Measurements from ENCODE around the gene CFAP54.

Gene CFAP54

GRCh38 chr12:96828169-96828789, 338.9 kb downstream of the CFAP54 start:
- DNase-seq, result no peak

DNA sequence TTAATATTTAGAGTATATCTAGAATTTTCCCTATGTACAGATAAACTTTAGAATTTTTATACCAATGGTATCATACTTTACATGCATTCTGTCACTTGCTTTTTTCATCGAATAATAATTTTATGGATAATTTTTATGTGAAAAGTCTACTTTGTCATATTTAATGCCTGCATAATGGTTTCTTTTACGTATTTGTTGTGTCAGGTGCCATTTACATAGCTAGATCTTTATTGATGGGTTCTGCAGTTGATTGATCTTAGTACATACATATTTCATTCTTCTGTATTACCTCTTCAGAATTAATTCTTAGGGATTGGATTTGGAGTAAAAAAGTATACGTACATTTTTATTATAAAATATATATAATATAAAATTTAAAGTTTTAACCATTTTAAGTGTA, 340.0 kb downstream of the CFAP54 start:
- DNase-seq, result no peak

GRCh38 chr12:96831346-96831745, 342.0 kb downstream of the CFAP54 start:
- DNase-seq, result no peak

DNA sequence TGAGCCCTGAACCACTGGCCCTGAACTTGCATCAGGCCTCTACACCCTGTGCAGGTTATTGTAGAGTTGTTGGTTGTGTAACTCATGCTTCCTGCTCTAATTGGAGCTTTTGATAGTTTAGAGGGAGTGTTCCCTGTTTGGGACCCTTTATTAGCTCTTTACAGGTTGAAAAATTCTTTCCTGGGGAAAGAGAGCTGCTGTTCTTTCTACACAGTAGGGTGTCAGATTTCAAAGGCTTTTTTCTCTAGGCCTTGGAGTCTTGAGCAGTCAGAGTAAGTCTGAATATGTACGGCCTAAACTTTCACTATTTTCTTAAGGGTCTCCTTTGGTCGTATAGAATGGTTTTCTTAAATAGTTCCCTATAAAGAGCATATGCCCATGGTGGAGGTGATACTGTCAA, 356.9 kb downstream of the CFAP54 start:
- DNase-seq, result no peak

GRCh38 chr12:96850676-96851075, 361.3 kb downstream of the CFAP54 start:
- no peak for DNase-seq

GRCh38 chr12:96858162-96858561, 368.8 kb downstream of the CFAP54 start:
- no peak for DNase-seq

- no peak for DNase-seq
These were observed 372.3 kb downstream of the CFAP54 start for GRCh38 chr12:96861656-96862055.

DNA sequence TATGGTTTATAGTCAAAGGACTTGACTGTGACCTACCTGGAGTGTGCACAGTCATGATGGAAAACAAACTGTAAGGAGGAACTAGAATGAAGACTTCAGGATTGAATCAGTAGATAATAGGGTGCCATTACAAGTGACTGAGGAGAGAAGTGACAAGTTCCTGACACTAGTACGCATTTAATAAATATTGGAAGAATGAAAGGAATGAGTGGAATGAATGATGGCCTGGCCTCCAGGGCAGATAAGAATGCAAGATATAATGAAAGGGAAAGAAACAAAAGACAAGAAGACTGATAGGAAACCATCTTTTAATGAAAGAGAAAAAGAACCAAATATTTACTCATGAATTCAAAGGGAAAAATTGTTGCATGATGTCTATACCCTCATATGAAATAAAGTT, 372.9 kb downstream of the CFAP54 start:
- DNase-seq, result no peak

GRCh38 chr12:96864335-96864734, 375.0 kb downstream of the CFAP54 start:
- no peak for DNase-seq

DNA sequence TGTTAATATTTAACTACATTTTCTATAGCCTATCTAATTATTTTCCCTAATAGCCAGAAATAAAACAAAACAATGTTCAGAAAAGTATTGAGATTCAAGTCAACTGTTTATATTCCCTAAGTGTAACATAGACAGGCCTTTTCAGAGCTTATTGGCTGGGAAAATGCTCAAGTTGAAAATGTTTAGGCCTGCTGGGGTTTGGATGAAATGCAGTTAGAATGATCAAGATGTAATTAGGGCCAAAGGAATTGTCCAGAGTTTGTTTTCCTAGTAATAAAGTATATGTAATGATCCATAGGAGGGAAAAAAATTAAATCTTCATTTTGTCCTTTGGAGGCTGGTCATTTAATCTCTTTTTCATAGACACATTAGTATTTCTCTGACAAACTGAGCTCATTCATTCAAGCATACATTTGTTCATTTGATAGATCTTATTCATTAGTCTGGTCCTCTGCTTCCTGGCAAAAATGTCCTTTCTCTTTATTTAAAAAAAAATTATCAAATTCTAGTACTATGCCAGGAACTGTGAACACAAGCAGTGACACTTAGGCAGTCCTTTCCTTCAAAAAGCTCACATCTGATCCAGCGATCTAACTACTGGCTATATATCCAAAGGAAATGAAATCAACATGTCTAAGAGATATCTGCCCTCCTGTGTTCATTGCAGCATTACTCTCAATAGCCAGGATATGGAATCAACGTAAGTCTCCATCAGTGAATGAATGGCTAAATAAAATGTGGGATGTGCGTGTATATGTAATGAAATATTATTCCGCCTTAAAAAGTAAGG, 377.6 kb downstream of the CFAP54 start:
- DNase-seq, result peak in 1 of 3 experiments; percentile 7

DNA sequence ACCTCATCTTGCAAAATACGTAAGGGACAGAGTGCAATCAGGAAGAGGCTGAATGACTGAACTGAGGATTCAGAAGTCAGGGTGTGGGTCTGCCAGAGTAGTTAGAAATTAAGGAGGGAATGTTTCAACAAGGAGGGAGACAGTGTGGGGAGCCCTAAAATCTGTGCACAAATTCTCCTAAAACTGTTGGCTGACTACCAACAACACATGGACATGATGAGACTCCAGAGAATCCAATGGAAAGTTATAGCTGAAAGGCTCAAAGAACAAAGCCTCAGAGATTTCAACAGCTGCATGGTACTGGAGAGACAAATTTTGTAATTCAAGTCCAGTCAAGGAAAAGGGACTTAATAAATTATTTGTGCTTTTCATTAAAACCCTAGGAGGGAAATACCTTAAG, 381.6 kb downstream of the CFAP54 start:
- no peak for DNase-seq

DNA sequence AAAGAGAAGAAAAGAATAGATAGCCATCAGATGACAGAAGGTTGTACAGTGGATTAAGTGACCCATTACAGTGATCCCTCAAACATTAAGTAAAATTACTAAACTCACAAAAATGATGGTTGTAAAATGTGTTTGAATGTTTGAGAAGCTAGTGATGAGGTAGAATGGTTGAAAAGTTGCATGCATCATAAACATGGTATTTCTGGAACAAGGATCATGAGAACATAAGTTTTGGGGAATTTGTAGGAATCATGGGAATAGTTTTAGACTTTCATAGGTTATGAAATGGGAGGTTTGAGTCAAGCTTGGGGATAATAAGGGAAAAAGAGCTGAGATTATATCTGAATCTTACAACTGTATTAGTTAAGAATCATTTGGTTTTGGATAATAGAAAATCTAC, 383.6 kb downstream of the CFAP54 start:
- no peak for DNase-seq

GRCh38 chr12:96874211-96874610, 384.8 kb downstream of the CFAP54 start:
- no peak for DNase-seq

DNA sequence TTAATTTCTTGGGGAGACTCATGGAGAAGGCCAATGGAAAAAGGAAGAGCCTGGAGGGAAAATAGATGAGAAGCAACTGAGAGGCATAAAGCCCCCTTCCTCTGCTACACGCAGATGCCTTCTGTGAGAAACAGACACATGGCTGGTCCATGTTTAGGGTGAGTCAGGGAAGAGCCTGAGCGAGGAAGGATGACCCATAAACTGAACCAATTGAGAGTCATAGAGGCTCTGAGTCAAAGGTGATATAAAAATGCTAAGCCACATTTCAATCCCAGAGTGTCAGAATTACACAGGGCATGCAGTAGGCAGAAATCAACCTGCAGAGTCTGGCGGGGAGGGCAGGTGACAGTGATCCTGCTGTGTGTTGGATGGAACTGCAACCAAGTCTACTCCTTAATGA, 387.6 kb downstream of the CFAP54 start:
- no peak for DNase-seq

DNA sequence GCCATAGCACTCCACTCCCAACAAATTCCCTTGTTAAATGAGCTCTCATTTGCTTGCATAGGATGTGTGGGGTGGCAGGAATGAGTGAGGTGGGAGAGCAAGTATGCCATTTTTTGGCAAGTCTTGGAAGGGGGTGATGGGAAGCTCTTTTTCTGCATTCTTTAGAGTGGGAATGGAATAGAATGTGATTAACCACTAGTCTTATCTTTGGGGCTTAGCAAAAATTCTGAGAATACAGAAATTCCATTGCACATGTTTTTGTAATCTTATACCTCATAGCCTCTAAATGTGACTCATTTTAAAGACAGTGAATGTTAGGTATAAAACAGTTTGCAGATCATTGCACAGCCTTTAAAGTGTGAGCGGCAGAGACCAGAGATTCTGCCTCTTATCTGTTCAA, 389.3 kb downstream of the CFAP54 start:
- no peak for DNase-seq

GRCh38 chr12:96879301-96879700, 389.9 kb downstream of the CFAP54 start:
- DNase-seq, result no peak

- no peak for DNase-seq
These were observed 390.8 kb downstream of the CFAP54 start for GRCh38 chr12:96880220-96880619.

GRCh38 chr12:96881608-96882007, 392.2 kb downstream of the CFAP54 start:
- no peak for DNase-seq

DNA sequence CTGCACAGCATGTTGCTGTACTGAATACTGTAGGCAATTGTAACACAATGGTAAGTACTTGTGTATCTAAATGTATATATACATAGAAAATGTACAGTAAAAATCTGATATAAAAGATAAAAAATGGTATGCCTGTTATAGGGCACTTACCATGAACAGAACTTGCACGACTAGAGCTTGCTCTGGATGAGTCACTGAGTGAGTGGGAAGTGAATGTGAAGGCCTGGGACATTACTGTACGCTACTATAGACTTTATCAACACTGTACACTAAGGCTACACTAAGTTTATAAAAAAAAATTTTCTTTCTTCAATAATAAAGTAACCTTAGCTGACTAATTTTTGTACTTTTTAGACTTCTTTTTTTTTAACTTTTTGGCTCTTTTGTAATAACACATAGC, 393.5 kb downstream of the CFAP54 start:
- DNase-seq, result no peak

DNA sequence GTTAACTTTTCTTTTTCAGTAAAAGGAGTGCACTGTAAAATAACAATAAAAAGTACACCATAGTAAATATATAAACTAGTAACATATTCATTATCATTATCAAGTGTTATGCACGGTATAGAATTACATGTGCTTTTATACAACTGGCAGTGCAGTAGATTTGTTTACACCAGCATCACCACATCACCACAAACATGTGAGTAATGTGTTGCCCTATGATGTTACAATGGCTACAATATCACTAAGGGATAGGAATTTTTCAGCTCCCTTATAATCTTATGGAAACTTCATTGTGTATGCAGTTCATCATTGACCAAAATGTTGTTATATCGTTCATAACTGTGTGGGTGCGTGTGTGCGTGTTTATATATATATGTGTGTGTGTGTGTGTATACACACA, 394.2 kb downstream of the CFAP54 start:
- no peak for DNase-seq

- no peak for DNase-seq
These were observed 397.8 kb downstream of the CFAP54 start for GRCh38 chr12:96886998-96887677.

DNA sequence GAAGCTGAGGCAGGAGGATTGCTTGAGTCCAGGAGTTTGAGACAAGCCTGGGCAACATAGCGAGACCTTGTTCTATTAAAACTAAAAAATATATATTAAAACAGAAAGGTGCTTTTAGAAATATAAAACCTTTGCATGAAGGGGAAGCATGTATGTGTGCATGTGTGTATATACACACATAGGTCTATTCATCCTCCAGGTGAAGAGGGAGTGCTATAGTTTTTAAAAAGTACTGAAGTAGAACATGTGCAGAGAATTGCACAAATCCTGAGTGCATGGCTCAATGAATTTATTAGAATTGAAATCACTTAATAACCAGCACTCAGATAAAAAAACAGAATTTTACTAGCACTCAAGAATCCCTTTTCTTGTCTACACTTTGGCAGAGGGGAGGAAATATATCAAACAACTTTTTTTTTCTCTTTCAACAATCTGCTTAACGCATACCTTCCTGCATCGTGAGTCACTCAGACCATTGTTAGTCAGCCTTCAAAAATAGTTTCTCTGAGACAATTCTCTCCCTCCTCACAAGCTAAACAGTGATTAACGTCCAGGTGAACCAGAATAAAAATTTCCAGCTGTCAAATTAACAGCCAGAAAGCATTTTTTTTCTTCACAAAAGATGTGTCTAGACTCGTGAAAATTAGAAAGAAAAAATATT, 400.0 kb downstream of the CFAP54 start:
- DNase-seq, result peak in 2 of 3 experiments; percentile 23 to 52

DNA sequence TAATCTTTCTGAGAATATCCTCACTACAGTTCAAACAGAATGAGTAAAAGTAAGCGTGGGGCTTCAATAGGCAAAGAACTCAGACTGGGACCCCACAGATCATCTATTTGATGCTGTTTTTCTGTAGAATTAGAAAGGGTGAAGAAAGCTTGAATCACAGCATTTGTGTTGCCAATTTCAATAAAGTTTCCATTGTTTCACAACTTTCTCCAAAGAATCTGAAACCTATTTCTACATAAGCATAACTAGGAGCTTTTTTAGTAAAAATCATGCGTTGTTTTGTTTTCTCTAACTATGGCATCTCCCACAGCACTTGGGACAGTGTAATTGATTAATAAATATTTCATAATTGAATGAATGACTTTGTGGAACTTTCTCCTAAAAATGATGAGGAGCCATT, 401.0 kb downstream of the CFAP54 start:
- no peak for DNase-seq

- no peak for DNase-seq
These were observed 402.7 kb downstream of the CFAP54 start for GRCh38 chr12:96892104-96892503.

Measured in NCI-H1417 (cell line).